Femur (tissue), 1 donor: ENCODE measurements around the gene HNF4A.
"Not testable (repeated sequence)": the region's sequence is repeated elsewhere in the genome, so short reads cannot be mapped to it uniquely, and the experiment has no call there.

Experiments used
- DNase-seq: peaks from one replicate; pipeline ENCODE4 v3.0.0-alpha.2; 2017

Gene HNF4A

GRCh38 chr20:44355498-44356352 lies at the start of gene HNF4A:
Gene HNF4A (plus strand): TSS chr20:44355699. CDS start chr20:44355805, 106 bp downstream.
- DNase-seq = no peak

DNA sequence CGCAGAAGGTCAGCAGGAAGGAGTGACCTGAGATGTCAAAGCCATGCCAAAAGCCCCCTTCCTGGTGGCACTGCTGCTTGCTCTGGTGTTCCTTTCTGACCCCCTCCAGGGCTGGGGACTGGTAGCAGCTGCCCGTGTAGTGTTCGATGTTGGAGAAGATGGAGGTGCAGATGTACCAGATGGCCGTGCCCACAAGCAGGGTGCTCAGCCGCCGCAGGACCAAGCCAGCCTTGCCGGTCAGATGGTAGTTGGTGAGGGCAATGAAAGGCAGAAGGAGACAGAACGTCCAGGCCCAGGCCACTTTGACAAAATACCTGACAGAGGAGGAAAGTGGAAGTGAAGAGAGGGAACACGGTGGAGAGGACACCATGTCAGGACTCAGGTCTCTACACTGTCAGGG lies 48.6 kb upstream of the HNF4A start:
- DNase-seq = no peak

DNA sequence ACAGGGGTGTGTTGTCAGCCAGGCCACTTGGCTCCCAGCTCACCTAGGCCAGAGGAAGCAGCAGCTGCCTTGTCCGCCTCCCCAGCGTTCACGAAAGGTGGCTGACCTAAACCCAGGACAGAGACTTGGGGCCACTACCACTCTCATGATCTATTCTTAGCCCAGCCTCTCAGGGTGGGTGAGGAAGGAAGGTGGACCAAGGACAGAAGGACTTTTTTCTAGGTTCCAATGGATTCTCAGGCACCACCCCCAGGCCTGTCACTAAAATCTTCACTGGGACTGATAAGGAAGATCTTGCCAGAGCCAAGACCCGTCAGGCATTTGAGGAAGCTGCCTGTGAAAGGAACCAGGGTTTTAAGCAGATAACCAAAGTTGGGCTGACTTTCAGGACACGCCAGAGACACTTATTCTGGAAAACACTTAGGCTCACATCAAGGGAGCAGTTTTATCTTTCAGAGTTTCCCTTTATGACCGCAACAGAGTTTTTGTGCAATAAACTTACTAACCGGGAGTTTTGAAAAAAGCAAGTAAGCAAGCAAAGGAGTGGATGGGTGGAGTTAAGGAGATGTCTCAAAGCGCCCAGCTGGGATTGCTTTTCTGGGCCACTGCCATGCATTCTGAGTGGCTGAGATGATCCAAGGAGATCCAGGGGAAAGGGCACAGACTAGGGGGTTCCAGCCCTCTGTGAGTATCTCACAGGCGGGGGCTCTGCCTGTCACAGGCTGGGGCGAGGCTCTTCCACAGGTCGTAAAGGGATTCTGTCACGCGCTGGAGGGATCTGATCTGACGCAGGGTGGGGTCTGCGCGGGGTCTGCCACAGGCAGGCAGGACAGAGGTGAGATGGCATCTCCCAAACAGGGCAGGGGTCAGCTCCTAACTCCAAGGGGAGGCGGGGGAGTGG lies 45.5 kb upstream of the HNF4A start:
- DNase-seq = peak; percentile 21

GRCh38 chr20:44310664-44311639 lies 44.5 kb upstream of the HNF4A start, which contains the start of gene FITM2:
Gene FITM2 (minus strand): TSS chr20:44311202. CDS start chr20:44311148, 54 bp downstream.
- peak; percentile 99 for DNase-seq

DNA sequence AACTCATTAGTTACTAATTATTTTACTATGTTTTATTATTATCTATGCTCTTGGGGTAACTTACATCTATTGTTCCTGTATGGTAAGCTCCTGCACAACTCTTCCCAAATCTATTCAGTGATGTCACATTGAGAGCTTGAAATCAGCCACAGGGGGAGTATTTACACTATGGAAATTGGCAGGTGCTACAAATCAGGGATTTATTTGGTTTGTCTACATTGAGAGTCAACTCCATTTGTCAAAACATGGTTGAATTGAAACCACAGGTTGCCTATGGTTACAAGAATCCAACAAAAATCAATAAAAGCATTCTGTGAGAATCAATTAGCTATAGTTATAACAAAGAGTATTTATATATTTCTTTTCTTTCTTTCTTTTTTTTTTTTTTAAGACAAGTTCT lies 40.6 kb upstream of the HNF4A start:
- DNase-seq = no peak

GRCh38 chr20:44319839-44320422 lies 35.6 kb upstream of the HNF4A start:
- no peak for DNase-seq

DNA sequence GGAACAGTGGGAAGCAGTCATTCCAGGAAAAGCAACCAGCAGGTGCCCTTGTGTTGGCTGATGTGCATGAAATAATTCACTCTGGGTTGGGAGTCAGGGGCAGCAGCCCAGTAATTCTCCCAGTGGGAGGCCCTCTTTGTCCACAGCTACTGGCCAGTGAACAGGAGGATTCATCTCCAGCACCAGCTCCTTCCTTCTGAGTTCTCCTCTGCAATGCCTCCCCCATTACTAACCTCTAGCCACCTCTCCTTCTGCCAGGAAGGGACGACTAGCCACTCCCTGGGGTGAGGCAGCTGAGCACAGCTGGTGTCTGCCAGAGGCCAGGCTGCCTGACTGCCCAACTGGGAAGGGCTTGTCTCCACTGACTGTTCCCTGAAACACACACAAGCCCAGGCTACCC lies 31.2 kb upstream of the HNF4A start:
- DNase-seq = no peak

- no peak for DNase-seq
Measured at GRCh38 chr20:44326391-44327159, 28.9 kb upstream of the HNF4A start.

DNA sequence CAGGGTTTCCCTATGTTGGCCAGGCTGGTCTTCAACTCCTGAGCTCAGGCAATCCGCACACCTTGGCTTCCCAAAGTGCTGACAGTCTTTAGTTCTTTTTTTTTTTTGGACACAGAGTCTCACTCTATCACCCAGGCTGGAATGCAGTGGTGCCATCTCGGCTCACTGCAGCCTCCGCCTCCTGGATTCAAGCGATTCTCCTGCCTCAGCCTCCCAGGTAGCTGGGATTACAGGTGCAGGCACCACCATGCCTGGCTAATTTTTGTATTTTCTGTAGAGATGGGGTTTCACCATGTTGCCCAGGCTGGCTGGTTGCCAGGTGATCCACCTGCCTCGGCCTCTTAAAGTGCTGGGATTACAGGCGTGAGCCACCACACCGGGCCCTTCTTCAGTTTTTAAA lies 27.8 kb upstream of the HNF4A start:
- DNase-seq = not testable (repeated sequence)

- no peak for DNase-seq
Measured at GRCh38 chr20:44328428-44328827, 27.1 kb upstream of the HNF4A start.

GRCh38 chr20:44331201-44331600 lies 24.3 kb upstream of the HNF4A start:
- DNase-seq = no peak

DNA sequence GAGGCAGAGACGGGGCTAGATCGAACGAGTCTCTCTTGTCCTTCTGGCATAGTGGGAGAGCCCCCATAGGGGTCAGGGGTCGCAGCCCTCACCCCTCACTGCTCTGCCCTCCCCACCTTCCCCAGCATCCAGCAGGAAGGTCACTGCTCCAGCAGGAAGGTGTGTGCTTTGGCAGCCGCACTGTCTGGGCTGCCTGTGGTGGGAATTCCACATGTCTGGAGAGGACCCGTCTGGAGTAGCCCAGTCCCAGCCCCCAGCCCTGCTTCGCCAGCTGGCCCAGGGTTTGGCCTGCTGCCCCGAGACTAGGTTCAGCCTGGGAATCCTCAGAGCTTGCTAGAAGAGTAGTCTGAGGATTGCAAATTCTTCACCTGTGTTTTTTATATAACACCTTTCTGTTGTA lies 21.2 kb upstream of the HNF4A start:
- peak; percentile 48 for DNase-seq

DNA sequence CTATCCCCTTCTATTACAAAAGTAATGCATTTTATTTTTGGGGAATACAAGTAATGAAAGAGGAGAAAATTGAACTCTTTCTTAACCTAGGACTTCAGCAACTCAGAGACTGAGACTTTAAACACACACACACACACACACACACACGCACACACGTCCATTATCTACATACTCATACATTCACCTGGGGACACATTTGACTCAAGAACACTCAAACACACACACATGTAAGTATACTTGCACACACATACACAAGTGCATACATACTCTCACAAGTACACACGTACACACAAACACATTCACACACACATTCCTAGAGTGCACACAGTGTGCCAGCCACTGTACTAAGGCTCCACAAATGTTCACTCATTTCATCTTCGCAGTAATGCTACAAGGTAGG lies 20.8 kb upstream of the HNF4A start:
- no peak for DNase-seq

- DNase-seq = no peak
Measured at GRCh38 chr20:44335675-44336074, 19.8 kb upstream of the HNF4A start.

DNA sequence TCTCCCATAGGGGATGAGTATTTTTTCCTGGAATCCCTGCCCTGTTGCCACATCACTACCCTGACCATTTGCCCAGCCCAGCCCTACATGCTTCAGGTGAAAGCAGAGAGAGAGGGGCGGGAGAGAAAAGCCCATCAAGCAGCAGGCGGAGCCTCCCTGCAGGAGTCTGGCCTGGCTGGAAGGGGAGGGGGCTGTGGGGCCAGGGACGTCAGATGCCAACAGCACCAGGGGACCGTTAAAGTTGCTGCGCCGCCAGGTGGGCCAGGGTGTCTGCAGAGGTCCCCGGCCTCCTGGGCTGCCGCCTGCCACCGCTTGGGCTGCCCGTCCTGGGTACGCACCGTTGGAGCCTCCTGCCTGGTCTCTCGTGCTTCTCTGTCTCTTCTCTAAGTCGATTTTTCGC lies 19.4 kb upstream of the HNF4A start:
- no peak for DNase-seq

DNA sequence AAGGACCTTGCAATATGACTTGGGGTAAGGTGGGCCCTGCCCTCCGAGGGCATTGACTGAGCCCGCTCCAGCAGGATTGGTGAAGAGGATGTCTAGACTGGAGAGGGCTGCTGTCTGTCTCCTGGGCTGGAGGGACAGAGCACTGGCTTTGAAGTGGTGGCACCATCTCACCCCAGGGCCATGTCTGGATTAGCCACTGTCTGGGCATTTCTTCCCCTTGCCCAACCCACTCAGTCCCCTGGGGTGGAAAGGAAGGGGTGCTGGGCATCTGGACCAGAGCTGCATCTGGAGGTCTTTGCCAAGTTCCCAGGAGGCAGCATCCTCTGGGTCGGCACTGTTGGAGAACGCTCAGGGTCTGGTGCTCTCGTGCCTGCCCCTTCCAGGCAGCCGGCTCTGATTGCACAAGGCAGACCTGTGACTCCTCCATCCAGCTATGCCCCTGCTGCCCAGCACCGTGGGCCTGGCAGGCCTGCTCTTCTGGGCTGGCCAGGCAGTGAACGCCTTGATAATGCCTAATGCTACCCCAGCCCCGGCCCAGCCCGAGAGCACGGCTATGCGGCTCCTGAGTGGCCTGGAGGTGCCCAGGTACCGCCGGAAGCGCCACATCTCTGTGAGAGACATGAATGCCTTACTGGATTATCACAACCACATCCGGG lies 18.6 kb upstream of the HNF4A start, which contains the start of gene R3HDML:
Gene R3HDML, plus strand, starts transcription at position 319 of the 656 bp plus-strand sequence. Its CDS starts 115 bp downstream, at position 434.
- no peak for DNase-seq

- no peak for DNase-seq
Measured at GRCh38 chr20:44342248-44342647, 13.3 kb upstream of the HNF4A start.

- no peak for DNase-seq
Measured at GRCh38 chr20:44343162-44343675, 12.3 kb upstream of the HNF4A start.

- DNase-seq = no peak
Measured at GRCh38 chr20:44344723-44345122, 10.8 kb upstream of the HNF4A start.

DNA sequence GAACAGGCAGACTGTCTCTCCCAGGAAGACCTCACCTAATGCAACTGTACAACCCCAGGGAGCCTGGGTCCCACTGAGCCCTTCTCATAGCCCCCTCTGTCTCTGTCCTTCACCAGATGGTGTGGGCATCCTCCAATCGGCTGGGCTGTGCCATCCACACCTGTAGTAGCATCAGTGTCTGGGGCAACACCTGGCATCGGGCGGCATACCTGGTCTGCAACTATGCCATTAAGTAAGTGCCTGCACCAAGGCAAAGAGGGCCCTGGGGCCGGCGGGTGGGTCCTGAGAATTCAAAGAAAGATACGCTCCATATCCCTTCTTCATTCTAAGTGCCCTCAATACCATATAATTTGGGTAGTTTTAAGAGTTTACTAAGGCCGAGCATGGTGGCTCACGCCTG lies 10.4 kb upstream of the HNF4A start:
- no peak for DNase-seq
